OCI-LY3 (cell line): ENCODE data around the gene ABCC3.

Source experiments
- H2AFZ ChIP-seq: fragments of 200-600, 300-600 bp; shearing (Covaris generic); 2 replicates; pipeline ENCODE4 v1.6.0; 2014; ENCODE audit warnings: antibody characterized with exemption, low read depth, low read length
- H3K27ac ChIP-seq: fragments of 200-600, 300-600 bp; sonication (generic); 2 replicates; pipeline ENCODE4 v1.5.1; 2014; ENCODE audit warnings: mild to moderate bottlenecking, low read length, moderate library complexity, mixed read lengths
- H3K27me3 ChIP-seq: fragments of 200-600, 300-600 bp; sonication (generic); 2 replicates; pipeline ENCODE4 v1.6.1; 2014; ENCODE audit warnings: low read depth, low read length, mixed read lengths
- H3K36me3 ChIP-seq: fragments of 200-600, 300-600 bp; sonication (generic); replicated peaks from 2 replicates; pipeline ENCODE3; 2014; ENCODE audit warnings: low read depth, low read length, mixed read lengths
- H3K4me1 ChIP-seq: fragments of 300-600, 200-600 bp; sonication (generic); 2 replicates; pipeline ENCODE4 v1.6.1; 2014; ENCODE audit warnings: low read length, mixed read lengths
- H3K4me2 ChIP-seq: fragments of 200-600, 300-600 bp; sonication (generic); 2 replicates; pipeline ENCODE4 v1.6.1; 2014; ENCODE audit warnings: low read length, mixed read lengths
- H3K4me3 ChIP-seq: fragments of 300-600, 200-600 bp; sonication (generic); 2 replicates; pipeline ENCODE4 v1.5.1; 2014; ENCODE audit warnings: antibody characterized with exemption, mild to moderate bottlenecking, low read length, moderate library complexity
- H3K79me2 ChIP-seq: fragments of 300-600, 200-600 bp; shearing (Covaris generic); 2 replicates; pipeline ENCODE4 v1.6.1; 2014; ENCODE audit warnings: mild to moderate bottlenecking, low read length, mixed read lengths
- H3K9ac ChIP-seq: fragments of 300-600, 200-600 bp; shearing (Covaris generic); 2 replicates; pipeline ENCODE4 v1.6.0; 2014; ENCODE audit warnings: mild to moderate bottlenecking, low read length, moderate library complexity
- H3K9me3 ChIP-seq: fragments of 200-600, 300-600 bp; shearing (Covaris generic); 2 replicates; pipeline ENCODE4 v1.6.1; 2014; ENCODE audit warnings: low read length, mixed read lengths; ENCODE audit not compliant: insufficient read depth
- H4K20me1 ChIP-seq: fragments of 200-600, 300-600 bp; sonication (generic); 2 replicates; pipeline ENCODE4 v1.6.1; 2016; ENCODE audit warnings: low read length, mixed read lengths; ENCODE audit not compliant: insufficient read depth
- CTCF ChIP-seq: fragments of 200-600, 300-600 bp; sonication (generic); IDR thresholded peaks from 2 replicates; pipeline ENCODE4 v1.5.1; 2014; ENCODE audit warnings: antibody characterized with exemption, low read length, low read depth
- EZH2phosphoT487 ChIP-seq: fragments of 200-600 bp; shearing (Covaris generic); IDR thresholded peaks from 2 replicates; pipeline ENCODE4 v1.6.1; 2018; ENCODE audit warnings: antibody characterized with exemption, mixed run types, low read depth

The ABCC3 gene

GRCh38 chr17:50621574-50622031 is 13.1 kb upstream of the ABCC3 start:
- Histone ChIP-seq H3K27ac (no peak overlapping the region), H3K36me3 (no peaks in the 10 kb centered on the region), H4K20me1 (no peaks in the 10 kb centered on the region), H3K79me2 (no peaks in the 10 kb centered on the region), H3K9me3 (no peaks in the 10 kb centered on the region), H3K4me2 (peak overlapping the region; percentile 76), H3K4me1 (peaks cover 11% of the 10 kb centered on the region), H2AFZ (peak overlapping the region; percentile 84), H3K9ac (peak overlapping the region; percentile 13; the same call in 1 of the 2 replicates), H3K4me3 (peak overlapping the region; percentile 58), H3K27me3 (peaks cover 17% of the 10 kb centered on the region)
- TF ChIP-seq CTCF (no peak), EZH2phosphoT487 (no peak)

- no peak overlapping the region for H3K27ac ChIP-seq
- H3K9ac ChIP-seq: no peak overlapping the region
- no peaks in the 10 kb centered on the region for H3K79me2 ChIP-seq
- H3K4me2 ChIP-seq: no peak overlapping the region
- no peaks in the 10 kb centered on the region for H3K36me3 ChIP-seq
- H3K27me3 ChIP-seq: peaks cover 37% of the 10 kb centered on the region
- peaks cover 11% of the 10 kb centered on the region for H3K4me1 ChIP-seq
- TF ChIP-seq EZH2phosphoT487: no peak
- no peak for TF ChIP-seq CTCF
- H3K4me3 ChIP-seq: no peak overlapping the region
- H2AFZ ChIP-seq: no peak overlapping the region
- no peaks in the 10 kb centered on the region for H4K20me1 ChIP-seq
- no peaks in the 10 kb centered on the region for H3K9me3 ChIP-seq
Measured at GRCh38 chr17:50624321-50624934, 10.3 kb upstream of the ABCC3 start.

- peak overlapping the region; percentile 91; the same call in 1 of the 2 replicates for H2AFZ ChIP-seq
- no peaks in the 10 kb centered on the region for H4K20me1 ChIP-seq
- peak overlapping the region; percentile 64; the same call in 1 of the 2 replicates for H3K4me2 ChIP-seq
- H3K79me2 ChIP-seq: no peaks in the 10 kb centered on the region
- no peak overlapping the region for H3K27ac ChIP-seq
- H3K9ac ChIP-seq: no peak overlapping the region
- H3K36me3 ChIP-seq: no peaks in the 10 kb centered on the region
- peaks cover 11% of the 10 kb centered on the region for H3K4me1 ChIP-seq
- TF ChIP-seq CTCF (no peak), EZH2phosphoT487 (no peak)
- H3K4me3 ChIP-seq: no peak overlapping the region
- peaks cover 38% of the 10 kb centered on the region for H3K27me3 ChIP-seq
- H3K9me3 ChIP-seq: no peaks in the 10 kb centered on the region
Measured at GRCh38 chr17:50625032-50625871, 9.4 kb upstream of the ABCC3 start.

GRCh38 chr17:50626037-50626574 is 8.6 kb upstream of the ABCC3 start:
- Histone ChIP-seq H3K4me3 (peak overlapping the region; percentile 31; the same call in 1 of the 2 replicates), H3K4me2 (peak overlapping the region; percentile 64), H3K27ac (no peak overlapping the region), H3K27me3 (peaks cover 31% of the 10 kb centered on the region), H3K36me3 (no peaks in the 10 kb centered on the region), H4K20me1 (no peaks in the 10 kb centered on the region), H3K4me1 (peaks cover 11% of the 10 kb centered on the region), H3K9me3 (no peaks in the 10 kb centered on the region), H2AFZ (peak overlapping the region; percentile 91; the same call in 1 of the 2 replicates), H3K9ac (no peak overlapping the region), H3K79me2 (no peaks in the 10 kb centered on the region)
- TF ChIP-seq CTCF (peak; percentile 77), EZH2phosphoT487 (no peak)
